SK-N-DZ (cell line): ENCODE results near the gene PDE8A.
"Not testable (repeated sequence)": the region's sequence is repeated elsewhere in the genome, so short reads cannot be mapped to it uniquely, and the experiment has no call there.

ENCODE experiments used
- DNase-seq: peaks from one replicate; pipeline ENCODE4 v3.0.0-alpha.2; 2015; ENCODE audit warnings: low spot score

The PDE8A gene

DNA sequence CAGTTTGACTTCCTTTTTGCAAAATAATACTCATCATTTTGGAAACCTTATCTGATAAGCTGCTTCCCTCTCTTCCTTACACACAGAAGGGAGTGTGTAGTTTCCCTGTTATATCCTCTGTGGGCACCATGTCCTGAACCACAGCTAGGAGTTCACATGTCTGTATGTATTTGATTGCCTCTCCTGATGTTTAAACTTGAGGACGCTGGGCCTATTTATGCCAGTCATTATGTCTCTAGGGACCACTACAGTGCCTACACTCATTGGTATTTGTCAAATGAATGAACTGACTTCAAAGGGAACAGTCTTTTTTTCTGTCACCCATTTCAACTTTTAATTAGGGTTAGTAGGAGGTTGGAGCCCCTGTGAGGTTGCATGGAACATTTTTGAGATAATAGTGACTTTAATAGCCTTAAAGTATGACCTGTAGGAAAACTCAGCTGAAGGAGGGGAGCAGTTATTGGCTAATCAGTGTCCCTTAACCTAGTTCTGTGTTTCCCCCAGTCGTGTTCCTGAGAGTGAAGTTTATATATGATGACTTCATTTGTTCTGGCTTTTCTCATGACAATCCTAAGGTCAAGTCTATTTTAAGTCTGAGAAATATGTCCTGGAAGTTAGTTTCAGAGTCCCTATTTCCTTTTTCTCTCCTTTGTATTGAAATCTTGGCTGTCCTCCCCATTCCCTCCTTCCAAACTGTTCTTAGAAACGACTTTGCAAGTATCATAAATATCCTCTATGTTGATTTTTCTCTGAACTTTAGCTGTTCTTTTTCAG is 28.9 kb downstream of the PDE8A start:
- DNase-seq, result no peak

DNA sequence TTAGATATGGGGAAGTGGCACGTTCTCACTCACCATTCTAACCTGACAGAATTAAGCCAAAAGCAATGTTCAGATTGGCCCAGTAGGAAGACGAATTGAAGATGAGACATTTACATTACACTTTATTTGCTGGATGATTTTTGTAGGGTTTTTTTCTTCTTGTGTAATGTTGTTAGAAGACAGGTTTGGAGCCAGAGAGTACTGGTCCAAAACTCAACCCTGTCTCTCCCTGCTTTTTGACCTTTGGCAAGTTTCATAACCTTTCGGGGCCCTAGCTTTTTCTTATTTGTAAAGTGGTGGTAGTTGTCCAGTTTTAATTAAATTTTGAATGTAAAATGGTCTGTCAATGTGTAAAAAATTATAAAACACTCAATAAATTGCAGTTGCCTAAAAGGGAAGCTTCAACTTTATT is 29.5 kb downstream of the PDE8A start:
- DNase-seq, result no peak

DNA sequence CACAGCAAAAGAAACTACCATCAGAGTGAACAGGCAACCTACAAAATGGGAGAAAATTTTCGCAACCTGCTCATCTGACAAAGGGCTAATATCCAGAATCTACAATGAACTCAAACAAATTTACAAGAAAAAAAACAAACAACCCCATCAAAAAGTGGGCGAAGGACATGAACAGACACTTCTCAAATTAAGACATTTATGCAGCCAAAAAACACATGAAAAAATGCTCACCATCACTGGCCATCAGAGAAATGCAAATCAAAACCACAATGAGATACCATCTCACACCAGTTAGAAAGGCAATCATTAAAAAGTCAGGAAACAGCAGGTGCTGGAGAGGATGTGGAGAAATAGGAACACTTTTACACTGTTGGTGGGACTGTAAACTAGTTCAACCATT is 30.1 kb downstream of the PDE8A start:
- not testable (repeated sequence) for DNase-seq

DNA sequence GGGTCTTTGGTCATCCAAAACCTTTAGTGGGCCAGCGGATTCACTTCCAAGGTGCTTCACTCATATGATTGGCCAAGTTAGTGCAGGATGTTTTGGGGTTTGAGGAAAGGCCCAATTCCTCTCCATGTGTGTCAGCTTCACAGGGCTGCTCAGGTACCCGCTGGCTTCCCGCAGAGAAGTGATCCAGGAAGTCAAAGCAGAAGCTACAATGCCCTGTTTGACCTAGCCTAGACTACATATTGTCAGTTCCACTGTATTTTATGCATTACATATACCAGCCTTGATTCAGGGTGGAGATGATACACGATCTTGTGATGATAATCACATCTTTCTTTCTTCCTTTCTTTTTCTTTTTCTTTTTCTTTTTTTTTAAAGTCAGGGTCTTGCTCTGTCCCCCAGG is 32.1 kb downstream of the PDE8A start:
- no peak for DNase-seq

DNA sequence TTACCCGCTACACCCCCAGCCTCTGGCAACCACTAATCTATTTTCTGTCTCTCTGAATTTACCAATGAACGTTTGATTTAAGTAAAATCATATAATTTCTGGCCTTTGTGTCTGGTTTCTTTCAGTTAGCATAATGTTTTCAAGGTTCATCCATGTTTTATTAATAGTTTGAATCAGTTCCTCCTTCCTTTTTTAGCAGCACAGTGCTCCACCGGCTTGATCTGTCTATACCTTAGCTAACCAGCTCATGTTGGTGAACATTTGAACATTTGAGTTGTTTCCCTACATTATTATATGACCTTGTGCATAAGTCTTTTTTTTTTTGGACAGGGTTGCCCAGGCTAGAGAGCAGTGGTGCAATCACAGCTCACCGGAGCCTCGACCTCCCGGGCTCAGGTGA is 33.3 kb downstream of the PDE8A start:
- no peak for DNase-seq

DNA sequence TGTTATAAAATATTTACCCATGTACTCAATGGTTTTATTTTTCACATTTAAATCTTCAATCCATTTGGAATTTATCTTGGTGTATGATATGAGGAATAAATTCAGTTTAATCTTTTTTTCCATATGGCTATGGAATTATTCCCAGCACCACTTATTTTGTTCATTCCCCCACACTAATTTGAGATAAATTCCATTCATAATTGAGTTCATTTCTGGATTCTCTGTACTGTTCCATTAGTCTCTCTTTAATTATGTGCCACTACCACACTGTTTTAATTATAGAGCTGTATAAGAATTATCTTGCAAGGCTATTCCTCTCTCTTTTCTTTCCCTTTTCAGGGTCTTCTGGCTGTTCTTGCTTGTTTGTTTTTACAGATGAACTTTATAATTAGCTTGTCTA is 34.6 kb downstream of the PDE8A start:
- no peak for DNase-seq

DNA sequence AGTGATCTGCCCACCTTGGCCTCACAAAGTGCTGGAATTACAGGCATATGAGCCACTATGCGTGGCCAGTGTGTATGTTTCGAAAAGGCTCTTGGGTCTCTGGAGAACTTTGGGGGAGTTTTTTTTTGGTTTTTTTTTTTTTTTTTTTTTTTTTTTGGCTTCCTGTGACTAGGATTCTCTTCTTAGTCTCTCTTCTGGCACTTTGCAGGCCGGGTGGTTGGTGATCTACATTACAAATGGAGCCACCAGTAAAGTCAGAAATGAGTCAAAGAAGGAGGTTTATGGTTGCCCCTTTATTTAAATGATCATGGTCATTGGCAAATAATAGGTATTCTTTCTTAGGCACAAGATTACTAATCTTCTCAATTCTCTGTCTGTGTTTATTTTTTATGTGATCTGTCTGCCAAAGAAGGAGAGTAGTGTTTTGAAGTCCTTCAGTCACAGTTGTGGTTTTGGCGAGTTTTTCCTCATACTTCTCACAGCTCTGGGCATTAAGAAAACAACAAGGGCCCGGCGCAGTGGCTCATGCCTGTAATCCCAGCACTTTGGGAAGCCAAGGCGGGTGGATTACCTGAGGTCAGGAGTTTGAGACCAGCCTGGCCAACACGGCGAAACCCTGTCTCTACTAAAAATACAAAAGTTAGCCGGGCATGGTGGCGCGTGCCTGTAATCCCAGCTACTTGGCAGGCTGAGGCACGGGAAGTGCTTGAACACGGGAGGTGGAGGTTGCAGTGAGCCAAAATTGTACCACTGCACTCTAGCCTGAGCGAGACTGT is 38.3 kb downstream of the PDE8A start:
- no peak for DNase-seq

DNA sequence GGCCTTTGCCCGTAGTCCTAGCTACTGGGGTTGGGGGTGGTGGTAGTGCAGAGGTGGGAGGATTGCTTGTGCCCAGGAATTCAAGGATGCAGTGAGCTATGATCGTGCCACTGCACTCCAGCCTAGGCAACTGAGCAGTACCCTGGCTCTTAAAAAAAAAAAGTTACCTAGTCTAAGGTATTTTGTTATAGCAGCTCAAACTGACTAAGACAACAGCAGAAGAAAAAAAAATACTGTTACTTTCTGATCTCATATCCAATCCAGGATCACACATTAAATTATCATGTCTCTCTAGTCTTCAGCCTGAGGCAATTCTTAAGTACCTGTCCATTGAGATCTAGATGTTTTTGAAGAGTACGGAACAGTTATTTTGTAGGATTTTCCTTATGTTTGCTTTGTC is 39.8 kb downstream of the PDE8A start:
- DNase-seq, result no peak

DNA sequence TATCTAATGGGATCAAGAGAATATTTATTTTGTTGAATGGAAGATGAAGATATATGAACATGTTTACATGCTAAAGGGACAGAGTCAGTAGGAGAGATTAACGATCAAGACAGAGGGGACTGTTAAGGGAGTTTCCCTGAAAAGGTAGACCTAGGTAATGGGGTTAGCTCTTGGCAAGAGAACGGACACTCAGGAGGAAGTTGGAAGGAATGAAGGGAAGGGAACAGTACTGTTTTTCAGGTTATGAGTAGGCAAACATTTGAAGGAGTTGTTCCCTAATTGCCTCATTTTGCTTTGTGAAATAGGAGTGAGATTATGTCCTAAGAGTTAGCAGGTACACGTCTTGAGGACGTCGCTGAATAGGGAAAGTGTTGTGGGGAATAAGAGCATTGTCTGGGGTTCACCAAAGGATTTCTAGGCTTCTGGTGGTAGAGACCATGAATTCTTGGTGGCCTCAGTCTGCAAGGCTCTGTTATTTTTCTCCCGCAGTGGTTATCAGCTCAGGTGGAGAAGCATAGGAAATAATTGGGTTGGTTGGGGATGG is 41.3 kb downstream of the PDE8A start:
- DNase-seq, result no peak

DNA sequence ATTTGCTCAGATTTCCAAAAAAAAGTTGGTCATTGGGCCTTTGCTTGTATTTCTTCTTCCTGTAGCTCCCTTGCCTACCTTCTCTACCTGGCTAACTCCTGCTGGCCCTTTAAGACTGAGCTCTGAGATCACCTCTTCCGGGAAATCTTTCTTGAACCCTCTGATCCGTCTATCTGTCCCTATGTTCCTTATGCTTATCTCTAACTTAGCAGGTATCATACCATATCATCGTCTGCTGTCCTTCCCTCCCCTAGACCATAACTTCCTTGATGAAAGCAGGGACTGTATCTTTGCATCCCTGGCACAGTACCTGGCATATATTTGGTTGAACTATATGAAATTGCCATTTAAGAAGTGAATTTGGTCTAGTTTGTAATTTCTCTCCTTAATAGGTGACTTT is 42.3 kb downstream of the PDE8A start:
- no peak for DNase-seq

DNA sequence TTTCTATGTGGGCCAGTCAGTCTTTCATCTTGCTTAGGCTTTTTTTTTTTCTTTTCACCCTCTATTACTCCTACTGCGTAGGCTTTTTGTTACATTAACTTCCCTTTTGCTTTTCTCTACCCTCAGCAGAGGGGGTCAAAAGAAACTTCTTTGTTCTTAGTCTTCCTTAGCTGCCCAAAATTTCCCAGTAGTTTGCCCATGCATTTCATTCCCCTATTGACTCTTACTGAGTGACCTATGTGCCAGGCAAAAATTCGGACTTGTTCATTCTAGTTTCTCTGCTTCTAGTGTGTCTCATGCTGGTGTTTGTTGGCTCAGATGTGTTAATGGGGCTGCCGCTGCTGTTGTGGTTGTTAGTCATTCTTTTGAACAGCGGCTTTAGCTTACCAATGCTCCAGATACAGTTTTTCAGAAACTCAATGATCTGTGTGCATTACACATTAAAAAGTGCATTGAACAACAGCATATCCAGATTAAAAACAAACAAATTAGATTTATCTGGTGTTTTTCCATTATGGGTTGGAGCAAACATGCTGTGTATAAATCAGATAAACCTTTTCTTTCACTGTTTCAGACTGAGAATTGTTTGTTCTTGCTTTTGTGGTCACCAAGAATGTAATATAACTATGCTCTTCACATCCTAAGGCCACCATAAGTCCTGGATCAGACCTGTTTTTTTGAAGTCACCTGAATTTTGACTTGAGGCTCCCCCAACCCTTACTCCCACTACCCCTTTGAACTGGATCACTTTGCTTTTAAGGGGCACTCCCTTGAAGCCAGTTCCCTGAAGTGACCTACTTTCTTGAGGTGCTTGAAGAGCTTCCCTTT is 43.1 kb downstream of the PDE8A start:
- DNase-seq, result no peak

DNA sequence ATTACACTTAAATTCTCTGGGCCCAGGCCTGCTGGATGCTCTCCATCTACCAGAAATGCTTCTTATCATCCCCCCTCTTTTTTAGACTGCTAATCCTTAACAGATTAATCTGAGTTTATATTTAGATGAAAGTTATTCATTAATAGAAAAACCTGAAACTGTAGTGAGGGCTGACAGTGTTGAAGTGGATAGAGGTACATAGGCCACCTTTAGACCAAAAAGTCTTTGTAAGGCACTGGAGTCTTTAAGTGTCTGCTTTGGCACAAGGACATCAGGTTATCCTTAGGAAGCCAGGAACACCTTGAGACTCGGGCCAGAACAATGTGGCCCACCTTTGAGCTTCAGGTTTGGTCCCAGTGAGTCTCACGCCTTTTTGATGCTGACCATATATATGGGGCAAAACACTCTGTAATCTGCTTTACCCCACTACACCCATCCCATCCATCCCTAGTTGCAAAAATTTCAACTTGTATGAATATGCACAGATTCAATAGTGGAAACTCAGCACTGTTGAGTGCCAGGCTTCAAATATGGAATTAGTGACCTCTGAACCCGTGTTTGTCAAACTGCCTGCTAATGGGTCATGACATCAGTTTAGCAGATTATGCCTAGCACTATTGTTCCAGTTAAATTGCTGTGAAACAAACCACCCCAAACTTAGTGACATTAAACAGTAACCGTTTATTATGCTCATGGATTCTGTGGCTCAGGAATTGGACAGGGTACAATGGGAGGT is 44.0 kb downstream of the PDE8A start:
- no peak for DNase-seq

DNA sequence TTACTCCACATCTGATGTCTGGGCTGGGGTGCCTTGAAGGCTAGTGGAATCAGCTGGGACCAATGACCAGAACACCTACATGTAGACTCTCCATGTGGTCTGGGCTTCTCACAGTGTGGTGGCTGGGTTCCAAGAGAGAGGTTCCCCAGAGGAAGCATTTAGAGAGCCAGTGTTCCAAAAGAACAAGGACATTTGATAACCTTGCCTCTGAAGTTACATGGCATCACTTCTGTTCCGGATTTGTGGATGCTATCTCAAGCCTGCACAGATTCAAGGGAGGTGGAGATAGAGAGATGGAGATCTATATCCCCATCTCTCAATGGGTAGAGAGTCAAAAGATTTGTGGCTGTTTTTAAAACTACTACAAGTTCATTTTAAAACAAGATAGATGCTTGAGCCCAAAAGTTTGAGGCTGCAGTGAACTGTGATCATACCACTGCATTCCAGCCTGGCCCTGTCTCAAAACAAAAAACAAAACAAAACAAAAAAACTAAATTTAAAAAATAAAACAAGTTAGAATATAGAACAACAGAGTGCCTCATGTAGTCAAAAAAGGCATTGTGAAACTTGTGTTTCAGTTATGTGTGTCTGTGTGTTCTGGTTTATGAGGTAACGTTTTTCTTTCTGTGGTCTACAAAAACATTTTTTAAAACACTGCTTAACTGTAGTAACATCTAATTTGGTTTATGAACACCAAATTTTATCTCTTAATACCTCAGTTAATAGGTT is 44.8 kb downstream of the PDE8A start:
- no peak for DNase-seq

DNA sequence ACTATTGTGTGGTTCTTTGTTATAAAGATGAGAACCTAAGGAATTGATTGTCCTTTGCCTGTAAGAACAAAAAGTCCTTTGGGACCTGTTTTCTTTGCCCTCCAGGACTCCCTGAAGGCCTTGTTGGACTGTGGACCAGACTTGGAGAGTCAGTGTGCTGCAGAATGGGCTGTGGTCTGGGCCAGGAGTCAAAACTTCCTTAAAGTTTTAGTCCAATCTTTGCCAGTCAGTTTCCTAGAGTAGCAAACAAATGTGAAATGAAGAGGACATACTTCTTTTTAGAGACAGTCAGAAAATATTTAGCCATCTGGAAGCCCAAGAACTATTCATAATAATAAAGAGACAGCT is 45.4 kb downstream of the PDE8A start:
- no peak for DNase-seq

DNA sequence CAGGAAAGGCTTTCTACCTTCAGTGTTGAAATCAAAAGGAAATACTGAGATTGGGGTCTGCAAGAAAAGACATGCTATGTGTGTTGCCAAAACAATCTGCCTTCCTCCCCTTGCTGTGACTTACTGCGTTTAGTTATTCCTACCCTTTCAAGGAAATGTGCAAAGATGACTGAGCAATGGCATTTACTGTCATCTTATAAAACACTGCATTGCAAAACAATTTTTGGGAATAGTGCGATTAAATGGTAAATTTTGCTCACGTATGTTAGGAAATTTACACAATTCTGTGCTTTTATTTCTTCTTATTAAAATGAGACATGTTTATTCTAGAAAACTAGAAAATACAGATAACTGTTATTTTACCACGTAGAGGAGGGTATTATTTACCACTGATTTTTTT is 45.8 kb downstream of the PDE8A start:
- no peak for DNase-seq

DNA sequence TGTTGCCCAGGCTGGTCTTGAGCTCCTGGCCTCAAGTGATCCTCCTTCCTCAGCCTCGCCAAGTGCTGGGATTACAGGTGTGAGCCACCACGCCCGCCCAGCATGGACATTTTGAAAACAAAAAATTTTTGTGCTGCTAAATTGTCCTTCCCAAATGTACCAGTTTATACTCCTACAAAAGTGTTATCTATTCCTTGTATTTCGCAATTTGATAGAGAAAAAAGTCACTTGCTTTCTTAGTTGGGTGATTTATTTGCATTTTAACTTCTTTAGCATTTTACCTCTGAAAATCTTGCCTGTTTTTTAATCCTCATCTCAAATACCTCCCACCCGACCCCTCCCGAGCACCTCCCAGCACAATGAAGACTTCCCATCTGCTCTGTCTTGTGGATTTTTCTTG is 46.8 kb downstream of the PDE8A start:
- no peak for DNase-seq

DNA sequence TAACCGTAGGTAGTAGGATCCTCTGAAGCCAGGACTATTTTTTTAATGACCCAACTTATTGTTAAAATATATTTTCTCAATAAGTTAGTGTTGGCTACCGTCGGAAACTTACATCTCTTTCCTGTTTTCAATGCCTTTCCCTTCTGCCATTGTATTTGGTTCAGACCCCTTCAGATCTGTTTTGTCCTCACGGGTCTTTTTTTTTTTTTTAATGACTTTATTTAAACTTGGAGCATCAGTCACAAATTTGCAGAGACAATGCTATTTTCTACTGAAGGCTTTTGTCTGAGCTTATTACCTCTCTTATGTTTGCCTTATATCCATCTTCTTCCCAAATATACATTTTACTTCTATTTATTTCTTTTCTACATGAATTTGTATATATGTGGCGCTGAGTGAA is 47.6 kb downstream of the PDE8A start:
- DNase-seq, result no peak

DNA sequence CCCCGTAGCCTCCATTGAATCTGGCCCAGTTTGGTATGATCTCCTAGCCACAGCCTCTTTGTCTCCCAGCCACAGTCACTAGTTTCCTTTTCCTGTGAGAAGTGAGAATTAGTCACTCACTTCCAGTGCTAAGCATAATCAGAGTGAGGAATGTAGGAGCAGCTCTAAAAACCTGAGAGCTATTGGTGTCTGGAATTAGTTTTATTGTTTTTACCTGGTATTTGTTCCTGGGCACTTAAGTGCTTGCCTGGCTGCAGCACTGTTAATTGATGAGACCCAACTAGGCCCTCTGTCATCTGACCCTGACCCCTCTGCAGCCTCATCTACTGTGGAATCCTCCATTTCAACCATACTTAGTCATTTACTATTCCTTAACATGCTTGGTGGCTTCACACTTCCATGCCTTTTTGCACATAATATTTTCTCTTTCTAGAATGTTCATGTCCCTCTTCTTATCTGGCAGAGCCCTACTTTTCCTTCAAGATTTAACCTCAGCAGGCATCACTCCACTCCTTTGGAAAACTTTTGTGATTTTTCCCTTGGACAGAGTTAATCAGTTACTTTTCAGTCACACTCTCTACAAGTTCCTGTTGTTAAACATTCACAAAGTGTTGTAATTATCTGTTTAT is 48.8 kb downstream of the PDE8A start:
- DNase-seq, result no peak

DNA sequence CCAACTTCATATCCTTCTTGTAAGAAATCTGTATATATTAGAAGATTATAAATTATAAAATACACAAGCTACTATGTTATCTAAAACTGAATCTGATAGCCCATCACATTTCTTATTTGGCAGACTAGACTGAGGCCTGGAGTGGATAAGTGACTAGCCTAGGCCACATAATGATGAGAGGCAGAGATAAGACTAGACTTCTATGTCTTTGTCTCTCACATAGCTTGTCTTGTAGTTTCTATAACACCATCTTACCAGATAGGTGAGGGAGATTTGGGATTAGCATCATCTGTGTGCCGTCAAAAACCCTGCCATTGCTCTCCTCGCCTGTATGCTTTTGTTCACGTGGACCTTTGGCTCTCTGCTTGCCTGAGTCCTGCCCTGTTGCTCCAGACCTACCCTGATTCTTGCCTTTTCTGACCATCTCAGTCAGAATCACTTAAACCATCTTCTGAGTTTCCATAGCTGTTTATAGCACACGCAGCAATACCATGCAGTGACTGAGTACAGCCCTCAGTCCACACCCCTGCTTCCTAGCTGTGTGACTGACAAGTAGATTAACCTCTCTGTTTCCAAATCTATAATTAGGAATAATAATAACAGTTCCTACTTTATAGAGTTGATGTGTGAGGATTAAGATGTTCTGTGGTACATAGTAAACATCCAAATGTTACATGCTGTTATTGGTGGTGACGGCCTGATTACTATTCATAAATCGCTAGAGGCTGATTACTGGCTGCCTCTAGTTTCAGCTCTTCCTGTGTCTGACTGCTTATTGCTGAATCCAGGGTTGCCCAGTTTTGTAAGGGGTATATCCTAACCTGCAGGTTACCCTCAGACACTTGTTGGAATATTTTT is 49.7 kb downstream of the PDE8A start:
- peak; percentile 37 for DNase-seq
